Calu3 (cell line): Measurements from ENCODE around the gene MIGA2. TPM values are rescaled to one million over a fixed set of nuclear protein-coding genes. Genes with fewer than 3 reads are reported as not detected.

Source experiments
- BruUV-seq: library from RNA; stranded (reverse); fragments of 400-500 nt; replicated peaks from 2 replicates; lab custom pipeline; 2021; lab: Mats Ljungman, UMichigan
- CTCF ChIA-PET: fragments of 300-600 bp; sonication (Branson Sonifier 250); formaldehyde crosslinking; loops from one replicate; lab custom pipeline; 2022; ENCODE audit warnings: antibody characterized with exemption; lab: Charles Lee
- DNase-seq: peaks from one replicate; pipeline ENCODE4 v3.0.0; 2022
- H3K27ac Mint-ChIP-seq: one replicate; pipeline ENCODE4 v1.8.0; 2022; ENCODE audit warnings: mixed read lengths; ENCODE audit not compliant: unreplicated experiment
- H3K27me3 Mint-ChIP-seq: one replicate; pipeline ENCODE4 v1.8.0; 2022; ENCODE audit warnings: mixed read lengths; ENCODE audit not compliant: unreplicated experiment
- H3K36me3 Mint-ChIP-seq: one replicate; pipeline ENCODE4 v1.8.0; 2022; ENCODE audit warnings: mild to moderate bottlenecking, moderate library complexity, mixed read lengths; ENCODE audit not compliant: insufficient read depth, unreplicated experiment
- H3K4me1 Mint-ChIP-seq: one replicate; pipeline ENCODE4 v1.8.0; 2022; ENCODE audit warnings: mild to moderate bottlenecking, low read depth, mixed read lengths; ENCODE audit not compliant: unreplicated experiment
- H3K4me3 Mint-ChIP-seq: one replicate; pipeline ENCODE4 v1.8.0; 2022; ENCODE audit warnings: mild to moderate bottlenecking, low read depth, moderate library complexity, mixed read lengths; ENCODE audit not compliant: unreplicated experiment
- H3K9me3 Mint-ChIP-seq: one replicate; pipeline ENCODE4 v1.8.0; 2022; ENCODE audit warnings: low read depth, mixed read lengths; ENCODE audit not compliant: unreplicated experiment
- intact Hi-C: fragments of 100-400 bp; cut with micrococcal nuclease; formaldehyde crosslinking; loops from one replicate; pipeline ENCODE4 v1.10.0; 2022; ENCODE audit not compliant: unreplicated experiment
- total RNA-seq: library from RNA; stranded (reverse); gene quantifications from 2 replicates; pipeline ENCODE4 v1.2.3, GENCODE V29; 2022
- TF ChIP-seq, protein P1 (sequence below): fragments of 200-600 bp; IDR thresholded peaks from one replicate; pipeline ENCODE4 v1.8.0; 2022; ENCODE audit warnings: antibody characterized with exemption; ENCODE audit not compliant: unreplicated experiment

MIGA2 gene
- total RNA-seq, 1 experiment from 2014 or later = 17.8 TPM

DNA sequence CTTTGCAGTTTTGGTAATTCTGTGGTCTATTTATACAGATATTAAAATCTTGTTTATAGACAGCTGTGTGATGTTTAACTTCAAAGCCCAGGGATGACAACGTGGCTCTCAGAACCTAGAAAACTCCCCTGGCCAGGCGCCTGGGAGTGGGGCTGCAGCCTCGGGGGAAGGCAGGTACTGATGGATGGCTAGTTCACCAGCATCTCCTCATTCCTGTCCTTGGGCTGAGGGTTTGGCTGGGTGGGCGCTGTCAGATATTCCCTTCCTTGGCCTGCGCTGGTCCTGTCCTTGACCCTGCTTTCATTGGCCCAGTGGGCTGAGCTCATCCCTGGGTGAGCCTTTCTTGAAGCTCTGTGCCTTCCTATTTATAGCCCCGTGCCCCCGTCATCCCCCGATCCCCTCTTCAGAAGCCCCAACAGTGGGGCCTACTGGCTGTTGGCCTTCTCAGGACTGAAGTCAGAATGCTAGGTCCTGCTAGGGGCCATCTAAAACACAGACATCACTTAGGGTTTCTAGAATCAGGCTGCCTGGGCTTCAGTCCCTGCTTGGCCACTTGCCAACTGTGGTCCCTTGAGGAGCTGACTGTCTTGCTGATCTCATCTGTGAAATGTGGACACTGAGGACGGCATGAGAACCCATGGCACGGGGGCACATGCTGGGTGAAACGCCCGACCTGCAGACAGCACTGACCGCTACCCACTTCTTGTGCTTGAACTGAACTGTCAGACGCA is 29.2 kb upstream of the MIGA2 start:
- H3K9me3 Mint-ChIP-seq = no peaks in the 10 kb centered on the region
- no TSS peak for BruUV-seq
- DNase-seq = no peak
- H3K36me3 Mint-ChIP-seq = peaks cover 54% of the 10 kb centered on the region
- TF ChIP-seq, protein P1, sequence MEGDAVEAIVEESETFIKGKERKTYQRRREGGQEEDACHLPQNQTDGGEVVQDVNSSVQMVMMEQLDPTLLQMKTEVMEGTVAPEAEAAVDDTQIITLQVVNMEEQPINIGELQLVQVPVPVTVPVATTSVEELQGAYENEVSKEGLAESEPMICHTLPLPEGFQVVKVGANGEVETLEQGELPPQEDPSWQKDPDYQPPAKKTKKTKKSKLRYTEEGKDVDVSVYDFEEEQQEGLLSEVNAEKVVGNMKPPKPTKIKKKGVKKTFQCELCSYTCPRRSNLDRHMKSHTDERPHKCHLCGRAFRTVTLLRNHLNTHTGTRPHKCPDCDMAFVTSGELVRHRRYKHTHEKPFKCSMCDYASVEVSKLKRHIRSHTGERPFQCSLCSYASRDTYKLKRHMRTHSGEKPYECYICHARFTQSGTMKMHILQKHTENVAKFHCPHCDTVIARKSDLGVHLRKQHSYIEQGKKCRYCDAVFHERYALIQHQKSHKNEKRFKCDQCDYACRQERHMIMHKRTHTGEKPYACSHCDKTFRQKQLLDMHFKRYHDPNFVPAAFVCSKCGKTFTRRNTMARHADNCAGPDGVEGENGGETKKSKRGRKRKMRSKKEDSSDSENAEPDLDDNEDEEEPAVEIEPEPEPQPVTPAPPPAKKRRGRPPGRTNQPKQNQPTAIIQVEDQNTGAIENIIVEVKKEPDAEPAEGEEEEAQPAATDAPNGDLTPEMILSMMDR = no peak
- CTCF ChIA-PET = interaction anchor here (1.3 kb wide), 1 partner anchor 21 kb away, joined by 4 read pairs; the partner anchor contains the start of gene SH3GLB2
- H3K4me1 Mint-ChIP-seq = no peaks in the 10 kb centered on the region
- H3K27ac Mint-ChIP-seq = no peak overlapping the region
- intact Hi-C loops = no loop called here
- no peak overlapping the region for H3K4me3 Mint-ChIP-seq
- no peaks in the 10 kb centered on the region for H3K27me3 Mint-ChIP-seq

DNA sequence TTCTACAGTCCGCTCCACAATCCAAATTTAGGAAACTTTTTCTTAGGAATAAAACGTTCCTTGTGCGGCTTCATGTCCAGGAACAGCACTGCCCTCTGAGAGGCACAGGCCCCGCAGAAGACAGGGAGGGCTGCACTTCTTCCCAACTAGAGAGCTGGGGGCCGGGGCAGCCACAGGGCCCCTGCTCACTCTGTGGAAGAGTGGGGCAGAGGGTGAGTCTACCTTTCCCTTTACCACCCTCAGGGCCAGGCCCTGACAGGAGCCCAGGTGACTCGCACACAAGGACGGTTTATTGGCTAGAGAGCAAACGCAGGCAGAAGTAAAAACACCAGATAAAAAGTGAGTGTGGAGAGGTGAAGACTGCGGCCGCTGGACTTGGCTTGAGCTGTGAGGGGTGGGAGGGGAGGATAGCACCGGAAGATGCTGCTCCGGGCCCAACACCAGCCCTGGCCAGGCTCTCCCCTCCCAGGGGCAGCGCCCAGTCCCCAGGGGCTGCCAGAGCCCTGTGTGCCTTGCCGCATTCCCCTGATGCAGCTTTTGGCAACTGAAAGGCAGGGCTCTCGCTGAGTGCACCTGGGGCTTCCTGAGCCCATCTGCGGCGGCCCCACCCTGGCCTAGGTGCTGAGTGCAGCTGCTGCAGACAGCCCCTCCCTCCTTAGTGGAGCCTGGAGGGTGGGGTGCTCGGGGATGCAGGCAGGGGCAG is 28.5 kb upstream of the MIGA2 start:
- no peak overlapping the region for H3K4me3 Mint-ChIP-seq
- no peak overlapping the region for H3K27ac Mint-ChIP-seq
- no peaks in the 10 kb centered on the region for H3K27me3 Mint-ChIP-seq
- H3K36me3 Mint-ChIP-seq = peaks cover 53% of the 10 kb centered on the region
- TF ChIP-seq, protein P1 = no peak
- BruUV-seq = TSS peak; percentile 30
- H3K9me3 Mint-ChIP-seq = no peaks in the 10 kb centered on the region
- CTCF ChIA-PET = interaction anchor here (1.3 kb wide), 1 partner anchor 20 kb away, joined by 4 read pairs; the partner anchor contains the start of gene SH3GLB2
- no peak for DNase-seq
- intact Hi-C loops = no loop called here
- no peaks in the 10 kb centered on the region for H3K4me1 Mint-ChIP-seq

DNA sequence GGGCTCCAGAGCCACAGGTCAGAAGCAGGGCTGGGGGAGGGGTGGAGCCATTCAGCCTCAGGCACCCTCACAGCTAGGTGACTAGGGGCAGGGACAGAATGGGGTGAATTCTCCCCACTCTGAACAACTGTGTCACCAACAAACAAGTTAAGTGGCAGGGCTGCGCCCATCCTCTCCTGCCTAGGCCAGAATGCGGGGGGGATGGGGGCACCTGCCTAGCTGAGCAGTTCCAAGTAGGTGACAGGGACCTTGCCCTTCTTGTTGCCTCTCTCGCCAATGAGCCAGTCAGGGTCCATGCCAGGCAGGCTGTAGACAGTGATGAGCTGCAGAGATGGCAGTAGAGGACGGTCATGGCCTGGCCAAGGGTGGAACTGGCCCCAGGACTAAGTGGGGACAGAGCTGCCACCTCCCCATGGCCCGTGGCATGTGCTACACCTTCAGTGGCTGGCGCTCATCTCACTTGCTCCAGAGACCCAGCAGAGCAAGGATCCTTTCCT is 27.9 kb upstream of the MIGA2 start:
- TF ChIP-seq, protein P1 = no peak
- CTCF ChIA-PET = no interaction called here

DNA sequence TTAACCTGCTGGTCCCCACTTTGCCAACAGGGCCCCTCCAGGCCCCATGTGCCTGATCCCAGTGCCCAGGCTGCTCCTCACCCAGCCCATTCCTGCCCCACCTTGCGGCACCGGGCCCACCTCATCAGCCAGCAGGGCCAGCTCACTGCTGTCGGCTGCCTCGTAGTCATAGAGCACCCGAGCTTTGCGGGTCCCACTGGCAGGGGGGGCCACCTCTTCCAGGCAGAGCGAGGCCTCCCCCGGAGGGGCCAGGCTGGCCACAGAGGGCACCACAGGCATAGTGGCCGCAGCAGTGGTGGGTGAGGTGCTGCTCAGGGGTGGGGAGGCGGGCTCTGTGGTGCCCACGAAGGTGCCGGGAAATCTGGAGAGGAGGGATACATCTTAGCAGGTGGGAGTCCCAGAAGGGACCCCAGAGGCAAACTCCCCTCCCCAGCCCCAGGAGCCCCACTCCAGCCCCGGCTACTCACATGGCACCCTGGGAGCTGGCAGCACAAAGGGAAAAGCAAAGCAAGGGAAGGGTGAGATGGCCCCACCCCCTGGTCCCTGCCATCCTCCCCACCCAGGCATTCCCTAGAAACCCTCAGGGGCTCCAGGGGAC is 27.3 kb upstream of the MIGA2 start:
- Mint-ChIP-seq H3K9me3 (no peaks in the 10 kb centered on the region), H3K27me3 (no peaks in the 10 kb centered on the region), H3K36me3 (peaks cover 45% of the 10 kb centered on the region), H3K4me1 (no peaks in the 10 kb centered on the region), H3K4me3 (no peak overlapping the region), H3K27ac (no peak overlapping the region)
- CTCF ChIA-PET = no interaction called here
- no TSS peak for BruUV-seq
- intact Hi-C loops = no loop called here
- no peak for DNase-seq
- TF ChIP-seq, protein P1 = no peak

More for the DNA sequence above, 27.9 kb upstream of the MIGA2 start:
- Mint-ChIP-seq H3K9me3 (no peaks in the 10 kb centered on the region), H3K27ac (no peak overlapping the region), H3K4me1 (no peaks in the 10 kb centered on the region), H3K4me3 (no peak overlapping the region), H3K36me3 (peaks cover 49% of the 10 kb centered on the region), H3K27me3 (no peaks in the 10 kb centered on the region)
- DNase-seq = no peak
- no TSS peak for BruUV-seq
- intact Hi-C loops = no loop called here
